SK-N-MC (cell line): ENCODE data around the gene ABR.

Source experiments
- EZH2 ChIP-seq: fragments of 200-600 bp; sonication (generic); IDR thresholded peaks from one replicate; pipeline ENCODE4 v1.6.1; 2017; ENCODE audit warnings: antibody characterized with exemption
- FOXP2 ChIP-seq: optimal IDR thresholded peaks from 2 replicates; pipeline ENCODE3; 2011; ENCODE audit warnings: mild to moderate bottlenecking, moderate library complexity; ENCODE audit not compliant: insufficient read depth; ENCODE audit errors: extremely low read length, control extremely low read depth
- POLR2AphosphoS5 ChIP-seq: IDR thresholded peaks from 2 replicates; pipeline ENCODE4 v1.6.1; 2012; ENCODE audit warnings: mild to moderate bottlenecking, low read depth, low read length, borderline replicate concordance

- TF ChIP-seq POLR2AphosphoS5 = no peak
- TF ChIP-seq EZH2 = no peak
- TF ChIP-seq FOXP2 = no peak
These were observed 186.8 kb downstream of the ABR start for GRCh38 chr17:992933-993332.
